ENCODE measurements around the gene ZNF276. TPM values are rescaled to one million over a fixed set of nuclear protein-coding genes. Genes with fewer than 3 reads are reported as not detected.

Gene ZNF276
- total RNA-seq, 4 donors from 2014 or later = 10.9 to 39.6 (median 22.2) TPM

- TF ChIP-seq CTCF (IDR thresholded peaks at IDR 0.05; ENCODE audit: low read depth) = no peak
Measured at GRCh38 chr16:89738538-89739317, 17.4 kb downstream of the ZNF276 start.

GRCh38 chr16:89739383-89739782, 18.0 kb downstream of the ZNF276 start:
- no peak for TF ChIP-seq CTCF (IDR thresholded peaks at IDR 0.05; ENCODE audit: low read depth)

- TF ChIP-seq CTCF (IDR thresholded peaks at IDR 0.05; ENCODE audit: low read depth) = no peak
Measured at GRCh38 chr16:89741342-89742014, 20.1 kb downstream of the ZNF276 start.

- no peak for TF ChIP-seq CTCF (IDR thresholded peaks at IDR 0.05; ENCODE audit: low read depth)
Measured at GRCh38 chr16:89742948-89743347, 21.6 kb downstream of the ZNF276 start.

GRCh38 chr16:89744813-89745212, 23.5 kb downstream of the ZNF276 start:
- no peak for TF ChIP-seq CTCF (IDR thresholded peaks at IDR 0.05; ENCODE audit: low read depth)

GRCh38 chr16:89746043-89746442, 24.7 kb downstream of the ZNF276 start:
- TF ChIP-seq CTCF (IDR thresholded peaks at IDR 0.05; ENCODE audit: low read depth) = no peak

- TF ChIP-seq CTCF (IDR thresholded peaks at IDR 0.05; ENCODE audit: low read depth) = no peak
Measured at GRCh38 chr16:89748076-89748475, 26.7 kb downstream of the ZNF276 start.
